Osteocyte (in vitro differentiated cells): Measurements from ENCODE around the gene CSTF3. TPM values are rescaled to one million over a fixed set of nuclear protein-coding genes. Genes with fewer than 3 reads are reported as not detected.
"Not testable (repeated sequence)": the region's sequence is repeated elsewhere in the genome, so short reads cannot be mapped to it uniquely, and the experiment has no call there.

Experiments used
- DNase-seq: peaks from one replicate; pipeline ENCODE4 v3.0.0; 2021; ENCODE audit warnings: mixed read lengths; ENCODE audit not compliant: unreplicated experiment; ENCODE audit errors: extremely low spot score
- H3K27ac Mint-ChIP-seq: one replicate; pipeline ENCODE4 v1.8.0; 2021; ENCODE audit warnings: mild to moderate bottlenecking, mixed read lengths; ENCODE audit not compliant: unreplicated experiment
- H3K27me3 Mint-ChIP-seq: one replicate; pipeline ENCODE4 v1.8.0; 2021; ENCODE audit warnings: mixed read lengths; ENCODE audit not compliant: unreplicated experiment
- H3K36me3 Mint-ChIP-seq: one replicate; pipeline ENCODE4 v1.8.0; 2021; ENCODE audit warnings: mixed read lengths; ENCODE audit not compliant: unreplicated experiment
- H3K4me1 Mint-ChIP-seq: one replicate; pipeline ENCODE4 v1.8.0; 2021; ENCODE audit warnings: mixed read lengths; ENCODE audit not compliant: unreplicated experiment
- H3K4me3 Mint-ChIP-seq: one replicate; pipeline ENCODE4 v1.8.0; 2021; ENCODE audit warnings: mild to moderate bottlenecking, moderate library complexity, mixed read lengths; ENCODE audit not compliant: unreplicated experiment
- H3K9me3 Mint-ChIP-seq: one replicate; pipeline ENCODE4 v1.8.0; 2021; ENCODE audit warnings: mixed read lengths; ENCODE audit not compliant: unreplicated experiment
- total RNA-seq: library from RNA; stranded (reverse); gene quantifications from 2 replicates; pipeline ENCODE4 v1.2.1, GENCODE V29; 2021
- TF ChIP-seq, protein P1 (sequence below): fragments of 200-600 bp; sonication (generic); IDR thresholded peaks from 2 replicates; pipeline ENCODE4 v1.5.0; 2021; ENCODE audit warnings: antibody characterized with exemption, mild to moderate bottlenecking, moderate library complexity

CSTF3 gene
- total RNA-seq, 1 donor from 2014 or later = 27.8 TPM

DNA sequence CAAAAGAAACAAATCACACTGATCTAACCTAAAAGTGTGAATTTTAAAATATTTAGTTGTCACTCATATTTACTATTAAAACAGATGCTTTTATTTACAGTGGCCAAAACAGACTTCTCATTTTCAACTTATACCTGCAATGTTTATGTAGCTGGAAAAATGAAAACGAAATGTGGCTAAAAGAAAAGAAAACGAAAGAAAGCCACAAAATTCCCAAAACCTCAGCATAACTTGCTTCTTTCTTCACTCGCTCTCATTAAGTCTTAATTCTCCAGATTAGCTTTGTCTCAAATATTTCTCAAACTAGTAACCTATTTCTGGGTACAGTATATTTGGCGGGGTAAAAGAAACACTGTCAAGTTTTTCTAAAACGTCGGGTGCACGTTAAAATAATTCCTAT lies 693 bp downstream of the CSTF3 start:
- TF ChIP-seq, protein P1, sequence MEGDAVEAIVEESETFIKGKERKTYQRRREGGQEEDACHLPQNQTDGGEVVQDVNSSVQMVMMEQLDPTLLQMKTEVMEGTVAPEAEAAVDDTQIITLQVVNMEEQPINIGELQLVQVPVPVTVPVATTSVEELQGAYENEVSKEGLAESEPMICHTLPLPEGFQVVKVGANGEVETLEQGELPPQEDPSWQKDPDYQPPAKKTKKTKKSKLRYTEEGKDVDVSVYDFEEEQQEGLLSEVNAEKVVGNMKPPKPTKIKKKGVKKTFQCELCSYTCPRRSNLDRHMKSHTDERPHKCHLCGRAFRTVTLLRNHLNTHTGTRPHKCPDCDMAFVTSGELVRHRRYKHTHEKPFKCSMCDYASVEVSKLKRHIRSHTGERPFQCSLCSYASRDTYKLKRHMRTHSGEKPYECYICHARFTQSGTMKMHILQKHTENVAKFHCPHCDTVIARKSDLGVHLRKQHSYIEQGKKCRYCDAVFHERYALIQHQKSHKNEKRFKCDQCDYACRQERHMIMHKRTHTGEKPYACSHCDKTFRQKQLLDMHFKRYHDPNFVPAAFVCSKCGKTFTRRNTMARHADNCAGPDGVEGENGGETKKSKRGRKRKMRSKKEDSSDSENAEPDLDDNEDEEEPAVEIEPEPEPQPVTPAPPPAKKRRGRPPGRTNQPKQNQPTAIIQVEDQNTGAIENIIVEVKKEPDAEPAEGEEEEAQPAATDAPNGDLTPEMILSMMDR = no peak
- Mint-ChIP-seq H3K4me1 (peaks cover 43% of the 10 kb centered on the region), H3K36me3 (no peaks in the 10 kb centered on the region), H3K27ac (peak overlapping the region; percentile 99), H3K27me3 (no peaks in the 10 kb centered on the region), H3K9me3 (no peaks in the 10 kb centered on the region), H3K4me3 (peak overlapping the region; percentile 100)
- no peak for DNase-seq

GRCh38 chr11:33160136-33160535 lies 1.1 kb downstream of the CSTF3 start:
- H3K4me3 Mint-ChIP-seq = peak overlapping the region; percentile 100
- H3K27ac Mint-ChIP-seq = peak overlapping the region; percentile 99
- TF ChIP-seq, protein P1 = no peak
- H3K9me3 Mint-ChIP-seq = no peaks in the 10 kb centered on the region
- DNase-seq = no peak
- H3K4me1 Mint-ChIP-seq = peaks cover 46% of the 10 kb centered on the region
- no peaks in the 10 kb centered on the region for H3K36me3 Mint-ChIP-seq
- no peaks in the 10 kb centered on the region for H3K27me3 Mint-ChIP-seq

DNA sequence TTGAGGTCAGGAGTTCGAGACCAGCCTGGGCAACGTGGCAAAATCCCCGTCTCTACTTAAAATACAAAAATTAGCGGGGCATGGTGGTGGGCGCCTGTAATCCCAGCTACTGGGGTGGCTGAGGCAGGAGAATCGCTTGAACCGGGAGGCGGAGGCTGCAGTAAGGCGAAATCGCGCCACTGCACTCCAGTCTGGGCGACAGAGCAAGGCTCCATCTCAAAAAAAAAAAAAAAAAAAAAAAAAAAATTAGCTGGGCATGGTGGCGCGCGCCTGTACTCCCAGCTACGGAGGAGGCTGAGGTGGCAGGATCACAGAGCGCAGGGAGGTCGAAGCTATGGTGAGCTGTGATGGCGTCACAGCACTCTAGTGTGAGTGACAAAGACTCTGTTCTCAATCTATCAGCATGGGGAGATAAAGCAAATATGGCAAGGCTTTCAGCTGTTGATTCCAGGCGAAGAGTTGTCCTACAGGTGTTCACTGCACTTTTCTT lies 1.9 kb downstream of the CSTF3 start:
- Mint-ChIP-seq H3K27ac (peak overlapping the region; percentile 99), H3K4me3 (peak overlapping the region; percentile 100), H3K4me1 (peaks cover 46% of the 10 kb centered on the region)
- not testable (repeated sequence) for H3K27me3 Mint-ChIP-seq, H3K9me3 Mint-ChIP-seq, H3K36me3 Mint-ChIP-seq, DNase-seq

- H3K4me3 Mint-ChIP-seq = peak overlapping the region; percentile 100
- H3K36me3 Mint-ChIP-seq = no peaks in the 10 kb centered on the region
- H3K27ac Mint-ChIP-seq = peak overlapping the region; percentile 99
- TF ChIP-seq, protein P1 = no peak
- DNase-seq = no peak
- H3K4me1 Mint-ChIP-seq = peaks cover 46% of the 10 kb centered on the region
- H3K27me3 Mint-ChIP-seq = no peaks in the 10 kb centered on the region
- no peaks in the 10 kb centered on the region for H3K9me3 Mint-ChIP-seq
Measured at GRCh38 chr11:33158596-33159275, 2.5 kb downstream of the CSTF3 start.

- Mint-ChIP-seq H3K4me3 (peak overlapping the region; percentile 3), H3K27me3 (no peaks in the 10 kb centered on the region), H3K27ac (peak overlapping the region; percentile 53), H3K36me3 (no peaks in the 10 kb centered on the region), H3K4me1 (peaks cover 44% of the 10 kb centered on the region), H3K9me3 (no peaks in the 10 kb centered on the region)
- TF ChIP-seq, protein P1 = no peak
- no peak for DNase-seq
Measured at GRCh38 chr11:33157103-33158027, 3.9 kb downstream of the CSTF3 start.
